ENCODE measurements around the gene MGAT3.

MGAT3 gene

DNA sequence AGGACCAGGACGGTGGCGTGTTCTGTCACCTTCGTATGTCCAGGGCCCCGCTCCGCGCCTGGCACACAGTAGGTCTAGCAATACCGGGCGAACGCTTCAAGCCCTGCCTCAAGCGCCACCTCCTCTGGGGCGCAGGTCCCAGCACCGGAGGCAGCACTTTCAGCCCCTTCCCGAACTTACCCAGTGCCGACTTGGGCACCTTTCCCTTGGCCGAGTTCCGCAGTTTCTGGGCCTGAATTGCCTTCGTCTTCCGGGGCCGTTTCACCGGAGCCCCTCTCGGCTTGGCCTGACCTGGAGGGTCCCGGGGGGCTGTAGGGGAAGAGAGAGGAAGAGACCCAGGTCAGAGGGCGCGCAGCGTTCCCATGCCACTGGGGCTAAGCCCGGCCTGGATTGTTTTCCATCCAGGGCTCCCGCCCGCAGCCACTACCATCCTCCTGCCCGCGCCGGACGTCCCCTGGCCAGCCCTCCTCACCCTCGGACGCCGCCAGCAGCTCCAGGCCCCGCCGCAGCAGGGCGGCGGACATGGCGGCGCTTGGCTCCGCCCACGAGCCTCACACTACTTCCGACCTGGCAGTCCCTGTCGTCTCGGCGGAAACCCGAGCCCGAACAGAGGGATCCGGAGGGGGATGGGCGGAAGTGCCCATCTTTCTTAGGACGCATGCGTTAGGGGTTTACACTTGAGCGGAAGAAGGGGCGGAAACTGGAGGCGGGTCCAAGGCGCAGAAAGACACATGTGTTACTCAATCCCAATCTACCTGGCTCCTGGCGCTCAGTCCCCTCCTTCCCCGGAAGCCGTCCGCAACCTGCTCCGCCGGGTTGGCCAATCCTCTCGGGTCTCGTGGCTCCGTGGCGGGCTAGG, 75.6 kb downstream of the MGAT3 start, which contains the start of gene RPS19BP1:
Gene RPS19BP1, minus strand, starts transcription at position 534 of the 859 bp plus-strand sequence. Its CDS starts 10 bp downstream, at position 524.
- DNase-seq, result peak; percentile 97 to 98

DNA sequence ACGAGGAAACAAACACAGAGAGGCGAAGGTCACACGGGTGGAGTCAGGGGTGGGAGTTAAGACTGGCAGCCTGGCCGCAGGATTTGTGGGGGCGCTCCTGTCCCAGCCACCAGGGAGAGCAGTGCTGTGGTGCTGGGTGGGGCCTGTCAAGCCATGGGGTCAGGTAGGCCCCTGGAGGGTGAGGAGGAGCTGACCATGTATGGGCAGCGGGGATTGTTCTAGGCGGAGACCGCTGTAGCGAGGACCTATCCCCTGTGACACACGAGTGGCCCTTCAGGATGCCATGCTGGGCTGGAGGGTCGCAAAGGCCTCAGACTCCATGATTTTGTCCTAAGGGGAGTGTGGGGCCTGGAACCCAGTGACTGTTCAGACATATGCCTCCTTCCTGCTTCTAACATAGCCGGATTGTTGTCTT, 77.3 kb downstream of the MGAT3 start:
- no peak for DNase-seq

DNA sequence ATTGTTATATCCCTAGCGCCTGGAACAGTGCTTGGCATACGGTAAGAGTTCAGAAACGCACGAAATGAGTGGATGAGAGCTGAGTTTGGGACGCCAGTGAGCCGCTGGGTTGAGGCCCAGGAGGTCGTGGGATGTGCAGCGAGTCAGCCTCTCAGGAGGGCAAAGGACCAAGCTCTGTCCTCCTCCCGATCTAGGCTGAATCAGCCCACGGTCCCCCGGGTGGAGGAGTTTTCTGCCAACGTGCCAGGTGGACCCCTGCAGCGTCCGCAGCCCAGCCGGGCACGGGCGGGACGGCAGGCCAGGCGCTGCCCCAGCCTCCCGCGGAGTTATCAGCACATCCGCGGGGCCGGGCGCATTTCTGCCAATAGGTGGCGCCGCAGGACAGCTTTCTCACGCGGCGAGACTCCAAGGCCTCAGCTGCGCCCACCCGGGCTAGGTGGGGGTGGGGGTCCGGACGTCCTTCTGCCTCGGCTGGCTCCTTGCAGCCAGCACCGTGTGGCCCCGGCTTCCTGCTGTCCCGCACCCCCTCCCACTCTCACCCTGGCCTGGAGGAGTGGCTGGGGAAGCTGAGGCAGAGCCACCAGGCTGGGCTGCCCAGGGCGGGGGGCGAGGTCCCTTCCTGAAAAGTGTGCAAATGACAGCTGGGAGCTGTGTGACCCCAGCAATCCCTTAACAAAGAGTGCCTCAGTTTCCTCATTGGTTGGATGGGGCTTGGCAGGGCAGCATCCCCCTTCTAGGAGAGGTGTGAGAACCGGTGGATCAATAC, 78.0 kb downstream of the MGAT3 start:
- DNase-seq, result peak; percentile 56 to 61

DNA sequence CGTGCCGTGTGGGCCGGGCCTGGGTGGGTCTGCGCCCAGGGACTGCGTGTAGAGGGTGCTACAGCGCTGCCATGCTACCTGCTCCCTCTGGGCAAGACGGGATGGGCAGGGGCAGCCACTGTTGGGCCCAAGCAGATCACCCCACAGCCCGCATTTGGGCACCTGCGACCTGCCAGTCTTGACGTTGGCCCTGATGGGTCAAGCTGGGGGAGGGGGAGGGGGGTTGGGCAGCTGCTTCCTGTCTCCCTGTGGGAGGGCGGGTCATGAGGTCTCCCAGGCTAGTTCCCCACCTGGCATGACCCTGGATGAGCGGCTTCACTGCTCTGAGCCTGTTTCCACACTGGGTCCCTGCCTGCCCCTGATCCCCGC, 78.5 kb downstream of the MGAT3 start:
- no peak for DNase-seq

DNA sequence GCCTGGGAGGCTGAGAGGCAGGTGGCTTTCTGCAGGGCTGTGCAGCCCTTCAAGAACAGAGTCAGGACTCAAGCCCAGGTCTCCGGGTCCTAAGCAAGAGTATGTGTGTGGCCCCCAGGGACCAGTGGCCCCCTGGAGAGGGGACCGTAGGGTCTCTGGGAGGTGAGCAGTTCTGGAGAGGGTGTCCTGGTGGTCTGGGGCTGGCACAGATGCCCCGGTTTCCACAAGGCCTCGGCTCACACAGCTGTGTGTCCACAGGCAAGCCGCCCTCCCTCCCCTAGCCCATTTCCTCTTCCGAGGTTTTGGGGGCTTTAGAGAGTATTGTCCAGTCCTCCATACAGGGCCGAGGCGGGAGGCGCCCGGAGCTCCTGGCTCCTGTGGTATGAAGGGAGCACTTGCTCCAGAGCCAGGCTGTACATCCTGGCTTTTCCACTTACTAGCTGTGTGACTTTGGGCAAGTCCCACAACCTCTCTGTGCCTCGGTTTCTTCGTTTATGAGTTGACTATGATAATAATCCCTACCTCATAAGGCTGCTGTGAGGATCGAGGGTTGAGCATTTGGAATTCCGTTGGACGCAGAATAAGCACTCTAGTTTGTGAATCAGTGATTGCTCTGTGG, 79.1 kb downstream of the MGAT3 start:
- DNase-seq, result no peak

DNA sequence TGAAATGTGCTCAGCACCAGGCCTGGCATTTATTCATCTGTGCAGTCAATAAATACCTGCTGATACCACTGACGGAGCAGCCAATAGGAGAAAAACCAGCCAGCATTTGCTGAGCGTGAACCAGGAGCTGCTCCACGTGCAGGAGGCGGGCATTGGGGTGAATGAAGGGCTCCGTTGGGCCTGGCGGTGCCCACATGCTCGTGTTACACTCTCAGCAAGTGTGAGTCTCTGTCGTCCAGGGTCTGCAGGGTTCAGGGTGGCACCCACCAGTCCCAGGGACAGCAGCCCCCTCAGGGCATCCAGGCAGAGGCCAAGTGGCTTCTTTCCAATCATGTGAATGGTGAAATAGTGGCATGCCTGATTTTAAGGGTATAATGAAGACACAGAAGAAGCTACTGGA, 79.9 kb downstream of the MGAT3 start:
- no peak for DNase-seq

DNA sequence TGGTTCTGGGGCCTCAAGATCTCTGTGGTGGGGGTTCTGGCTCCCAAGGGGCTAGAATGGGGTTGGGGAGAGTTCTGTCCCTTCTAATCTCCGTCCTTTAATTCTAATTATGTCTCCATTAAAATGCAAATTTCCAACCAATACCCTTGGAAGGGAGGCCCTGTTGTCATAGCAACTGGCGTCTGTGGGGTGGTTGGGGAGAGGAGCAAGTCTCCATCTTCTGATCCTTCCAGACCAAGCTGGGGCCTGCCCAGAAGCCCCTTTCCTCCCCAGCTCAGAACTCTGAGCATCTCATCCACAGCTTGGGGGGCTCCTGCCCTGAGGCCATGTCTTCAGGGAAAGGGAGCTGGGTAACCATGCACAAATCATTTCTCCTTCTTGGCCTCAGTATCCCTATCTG, 81.2 kb downstream of the MGAT3 start:
- no peak for DNase-seq
